NCI-H510A treated with DMSO at 0.1 percent for 48 hours (cell line): ENCODE results near the gene ACTC1.
"Not testable (repeated sequence)": the region's sequence is repeated elsewhere in the genome, so short reads cannot be mapped to it uniquely, and the experiment has no call there.

Experiments
- DNase-seq: peaks from one replicate; lab custom pipeline; 2025; lab: John Stamatoyannopoulos, UW

Gene ACTC1

DNA sequence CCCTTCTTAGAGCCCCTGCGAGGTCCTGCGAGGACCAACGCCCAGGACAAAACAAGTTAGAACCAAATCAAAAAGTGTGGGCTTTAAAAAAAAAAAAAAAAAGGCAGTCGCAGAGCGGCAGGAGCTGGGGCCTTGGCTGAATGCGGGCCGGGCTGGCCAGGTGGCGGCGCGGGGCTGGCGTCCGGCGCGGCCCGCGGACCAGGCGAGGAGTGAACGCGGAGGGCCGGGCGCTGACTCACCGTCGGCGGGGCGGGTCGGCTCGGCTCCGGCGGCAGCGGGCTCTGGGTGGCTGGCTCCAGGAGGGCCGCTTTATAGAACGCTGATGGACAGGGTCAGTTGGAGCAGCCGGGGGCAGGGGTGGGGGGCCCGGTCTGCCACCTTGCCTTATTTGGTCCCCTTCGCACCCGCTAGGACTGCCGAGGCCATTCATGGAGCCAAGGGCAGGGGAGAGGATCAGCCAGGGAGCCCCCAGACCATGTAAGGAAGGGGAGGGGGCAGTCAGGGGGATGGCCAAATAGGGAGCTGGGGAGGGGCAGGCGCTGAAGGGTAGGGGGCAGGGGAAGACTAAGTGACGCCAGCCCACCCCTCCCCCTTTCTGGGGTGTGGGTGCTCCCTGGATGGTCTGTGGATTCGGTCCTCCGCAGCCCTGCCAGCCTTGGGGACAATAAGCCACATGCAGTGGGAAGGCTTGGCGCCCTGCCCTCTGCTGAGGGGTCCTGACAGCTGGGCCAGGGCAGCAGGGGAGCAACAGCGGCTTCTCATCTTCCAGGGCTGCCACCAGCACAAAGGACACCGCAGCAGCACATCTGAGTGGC is at the start of gene ACTC1:
ACTC1 (minus strand) TSS at position 283 of the 815 bp plus-strand sequence. CDS start 741 bp downstream, outside the sequence.
- DNase-seq: no peak

DNA sequence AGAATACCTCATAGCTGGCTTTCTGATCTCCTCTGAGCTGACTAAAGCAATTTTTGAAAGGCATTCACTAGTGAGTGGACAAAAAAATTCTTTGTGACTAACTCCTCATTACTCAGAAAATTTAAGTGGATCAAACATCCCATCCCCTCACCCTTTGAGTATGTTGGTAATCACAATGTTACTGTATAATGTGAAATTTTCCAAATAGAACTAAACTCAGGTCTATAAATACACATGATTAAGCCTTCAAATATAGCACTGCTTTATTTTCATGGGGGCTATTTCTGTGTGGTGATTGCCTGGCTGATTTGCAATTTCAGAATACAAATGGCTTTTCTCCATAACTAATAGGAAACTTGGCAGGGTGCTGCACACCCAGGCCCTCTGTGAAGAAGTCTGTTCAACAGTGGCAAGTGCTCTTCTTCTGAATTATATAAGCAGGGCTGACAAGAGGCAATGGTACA is 45.9 kb upstream of the ACTC1 start:
- no peak for DNase-seq

DNA sequence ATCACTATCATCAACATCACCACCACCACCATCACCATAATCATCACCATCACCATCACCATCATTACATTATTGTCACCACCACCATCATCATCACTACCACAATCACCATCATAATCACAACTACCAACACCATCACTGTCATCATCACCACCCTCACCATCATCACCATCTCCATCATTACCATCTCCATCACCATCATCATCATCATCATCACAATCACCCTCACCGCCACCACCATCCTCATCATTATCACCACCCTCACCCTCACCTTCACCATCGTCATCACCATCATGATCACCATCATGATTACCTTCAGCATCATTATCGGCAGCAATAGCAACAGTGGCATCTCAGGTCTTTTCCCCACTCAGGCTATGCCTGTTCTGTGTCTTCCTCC is 42.9 kb upstream of the ACTC1 start:
- no peak for DNase-seq

DNA sequence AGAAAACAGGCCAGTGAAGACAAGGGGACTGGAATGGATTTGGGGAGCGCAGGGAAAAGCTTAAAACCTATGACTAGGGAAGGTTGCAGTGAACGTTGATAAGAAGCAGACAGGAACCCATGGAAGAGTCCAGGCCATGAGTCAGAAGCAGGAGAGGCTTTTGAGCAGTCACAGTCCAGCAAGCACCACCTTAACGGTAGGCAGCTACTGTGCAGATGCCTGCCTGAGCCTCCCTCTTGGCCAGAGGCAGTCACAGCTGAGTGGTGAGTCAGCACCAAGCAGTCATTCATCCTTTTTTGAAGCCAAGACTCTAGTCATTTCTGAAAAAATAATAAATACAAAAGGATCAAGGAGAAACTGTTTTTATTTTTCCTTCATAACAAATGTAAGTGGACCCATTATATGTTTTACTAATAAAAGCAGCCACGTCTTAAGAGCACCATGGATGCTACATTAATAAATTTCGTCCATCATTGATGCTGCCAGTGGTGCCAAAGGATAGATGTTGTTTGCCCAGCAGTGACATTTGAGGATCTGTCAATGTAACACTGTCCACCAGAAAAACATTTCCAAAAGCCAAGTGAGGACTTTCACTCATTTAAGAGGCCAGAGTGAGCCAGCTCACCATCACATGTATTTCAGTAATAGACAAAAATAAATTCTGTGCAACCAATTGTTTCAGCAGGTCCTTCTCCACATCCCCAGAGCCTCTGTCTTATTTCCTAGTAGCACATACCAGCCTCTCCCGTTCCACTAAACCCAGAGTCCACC is 42.1 kb upstream of the ACTC1 start:
- DNase-seq: peak; percentile 2

DNA sequence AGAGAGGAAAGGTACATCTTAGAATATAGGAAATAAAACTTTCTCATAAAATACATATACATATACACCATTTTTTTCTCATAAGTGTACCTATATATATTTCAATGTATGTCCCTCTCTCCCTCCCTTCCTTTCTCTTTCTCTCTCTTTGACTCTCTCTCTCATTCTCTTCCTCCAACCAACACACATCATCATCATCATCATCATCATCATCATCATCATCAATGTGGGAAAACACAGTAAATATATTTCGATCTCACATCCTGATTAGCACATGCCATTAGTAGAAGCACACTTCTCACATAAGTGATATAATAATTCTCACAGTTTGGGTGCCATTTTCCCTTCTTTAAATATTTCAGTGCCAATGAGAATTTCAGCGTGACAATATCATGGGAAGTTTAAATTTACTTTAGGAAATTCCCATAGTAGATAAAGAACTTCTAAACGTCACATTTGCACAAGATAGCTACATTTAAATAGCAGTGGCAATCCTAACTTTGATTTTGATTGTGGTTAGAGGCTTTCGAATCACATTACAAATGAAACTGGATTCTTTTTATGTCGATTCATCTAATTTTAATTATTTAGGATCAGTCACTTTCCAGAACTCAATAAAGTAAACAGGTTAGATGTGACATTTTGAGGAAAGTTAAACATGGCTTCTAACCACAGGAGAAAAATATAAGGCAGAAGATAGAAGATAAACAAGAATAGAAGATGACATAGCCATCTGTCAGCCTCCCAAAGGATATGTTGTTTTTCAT is 33.0 kb upstream of the ACTC1 start:
- DNase-seq: no peak

DNA sequence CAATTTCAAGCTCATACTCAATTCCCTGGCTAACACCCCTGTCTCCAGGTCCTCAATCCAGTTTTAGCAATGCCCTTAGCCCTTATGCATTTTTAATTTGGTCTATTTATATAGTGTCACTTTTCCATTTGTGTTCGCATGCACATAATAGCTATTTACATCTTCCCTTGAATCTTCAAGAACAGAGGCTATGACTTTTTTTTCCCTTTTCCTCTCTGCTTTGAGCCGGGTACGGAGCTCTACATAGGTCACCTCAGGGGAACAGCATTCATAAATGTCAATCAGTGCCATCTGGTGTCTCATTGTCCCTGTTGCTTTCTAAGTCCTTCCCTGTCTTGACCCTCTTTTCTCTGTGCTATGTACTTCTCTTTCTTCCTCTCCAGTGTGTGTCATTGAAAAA is 26.5 kb upstream of the ACTC1 start:
- no peak for DNase-seq

DNA sequence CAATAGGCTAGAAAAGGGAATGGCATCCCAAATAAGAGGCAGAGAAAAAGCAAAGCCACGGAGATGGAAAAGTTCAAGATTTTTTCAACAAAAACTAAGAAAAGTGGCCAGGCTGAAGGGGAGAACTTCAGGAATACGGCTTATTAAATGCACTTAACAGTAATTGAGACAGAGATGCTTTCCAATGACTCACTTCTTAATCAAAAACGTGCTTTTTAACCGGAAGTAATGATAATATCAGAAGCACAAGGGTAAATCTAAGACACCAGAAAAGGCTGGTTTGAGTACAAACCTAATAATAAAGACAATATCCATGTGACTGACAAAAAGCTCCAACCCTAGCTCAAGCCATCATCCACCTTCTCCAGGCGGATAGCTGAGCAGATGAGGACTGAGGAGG is 24.8 kb upstream of the ACTC1 start:
- DNase-seq: no peak

DNA sequence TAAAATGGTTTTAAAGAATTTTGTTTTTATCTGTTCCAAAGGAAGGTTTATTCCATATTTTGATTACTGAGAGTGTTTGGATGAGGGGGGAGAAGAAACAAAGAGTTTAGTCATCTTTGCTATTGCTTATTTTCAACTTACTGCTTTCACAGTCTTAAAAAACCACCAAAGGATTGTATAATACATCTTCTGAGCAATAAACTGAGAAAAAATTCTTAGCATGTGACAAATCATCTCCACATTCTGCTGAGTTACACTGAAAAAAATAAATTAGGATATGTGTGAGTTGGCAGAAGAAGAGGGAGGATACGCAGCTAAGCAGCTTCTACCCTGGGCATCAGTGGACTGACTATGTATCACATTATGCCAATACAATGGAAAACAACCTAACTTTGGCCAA is 23.2 kb upstream of the ACTC1 start:
- no peak for DNase-seq

DNA sequence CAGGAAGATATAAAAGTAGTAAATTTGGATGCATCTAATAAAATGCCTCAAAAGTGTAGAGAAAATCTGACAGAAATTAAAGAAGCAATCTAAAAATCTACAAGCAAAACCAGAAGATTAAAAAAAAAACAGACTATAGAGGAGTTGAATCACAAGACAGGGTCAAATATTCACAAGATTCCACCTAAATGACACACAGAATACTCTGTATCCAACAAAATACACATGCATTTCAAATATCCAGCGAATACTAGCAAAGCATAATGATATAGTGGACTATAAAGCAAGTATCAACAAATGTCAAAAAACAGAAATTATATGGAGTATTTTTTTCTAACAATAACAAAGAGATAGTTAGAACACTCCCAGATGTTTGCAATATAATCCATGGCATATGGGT is 20.5 kb upstream of the ACTC1 start:
- DNase-seq: no peak

DNA sequence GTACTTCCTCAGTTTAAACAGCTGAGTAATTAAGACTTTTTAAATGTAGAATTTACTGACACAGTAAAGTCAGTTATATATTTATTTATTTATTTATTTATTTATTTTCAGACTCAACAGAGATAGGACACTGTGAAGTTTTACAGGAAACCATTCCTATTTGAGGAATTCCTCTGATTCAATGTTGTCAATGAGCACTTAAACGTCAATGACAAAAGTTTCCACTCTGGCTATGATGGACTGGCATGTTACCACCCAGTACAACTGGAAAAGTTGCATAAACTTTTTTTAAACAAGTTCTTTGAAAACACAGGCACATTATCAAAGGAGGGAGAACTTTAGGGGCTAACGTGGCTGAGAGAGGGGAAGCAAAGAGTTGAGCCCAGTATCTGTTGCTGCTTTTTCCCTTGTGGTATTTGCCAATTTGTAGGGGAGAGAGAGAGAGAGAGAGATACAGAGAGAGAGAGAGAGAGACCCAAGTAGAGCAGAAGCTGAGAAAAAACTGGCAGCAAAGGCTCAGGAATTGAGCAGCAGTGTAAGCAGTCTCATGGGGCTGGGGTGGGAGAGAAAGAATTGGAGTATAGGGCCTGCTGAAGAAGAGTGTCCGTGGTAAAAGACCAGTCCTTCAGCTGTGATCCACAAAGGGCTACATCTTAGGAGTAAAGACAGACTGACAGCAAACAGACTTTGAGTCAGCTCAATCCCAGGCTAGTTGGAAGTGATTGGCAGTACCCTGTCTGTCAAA is 18.3 kb upstream of the ACTC1 start:
- DNase-seq: no peak

DNA sequence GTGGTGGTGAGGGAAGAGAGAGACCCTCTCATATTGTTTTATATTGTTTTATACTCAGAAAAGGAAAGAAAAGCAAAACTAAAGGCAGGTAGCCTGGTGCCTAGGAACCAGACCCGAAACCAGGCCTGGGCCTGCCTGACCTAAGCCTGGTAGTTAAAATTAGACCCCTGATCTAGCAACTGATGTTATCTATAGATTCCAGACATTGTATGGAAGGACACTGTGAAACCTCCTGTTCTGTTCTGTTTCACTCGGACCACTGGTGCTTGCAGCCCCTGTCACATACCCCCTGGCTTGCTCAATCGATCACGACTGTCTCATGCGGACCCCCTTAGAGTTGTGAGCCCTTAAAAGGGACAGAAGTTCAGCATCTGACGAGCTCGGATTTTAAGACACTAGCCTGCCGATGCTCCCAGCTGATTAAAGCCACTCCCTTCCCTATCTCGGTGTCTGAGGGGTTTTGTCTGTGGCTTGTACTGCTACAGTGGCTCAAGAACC is 17.6 kb upstream of the ACTC1 start:
- not testable (repeated sequence) for DNase-seq

DNA sequence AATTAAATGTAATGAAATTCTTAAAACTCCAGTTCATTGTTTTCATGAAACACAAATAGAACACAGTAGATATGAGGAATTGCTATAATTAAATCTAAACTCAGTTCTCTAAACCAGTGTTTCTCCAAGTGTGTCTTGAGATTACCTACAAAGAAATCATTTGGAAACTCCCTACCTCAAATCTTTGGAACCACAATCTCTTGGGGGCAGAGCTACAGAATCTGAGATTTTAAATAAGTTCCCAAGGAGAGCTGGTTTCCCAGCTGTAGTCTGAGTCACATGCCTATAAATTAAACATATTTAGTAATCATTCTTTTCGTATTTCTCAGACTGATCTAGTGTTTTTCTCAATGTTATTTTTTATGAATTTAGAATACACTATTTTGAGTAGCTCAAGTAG is 17.0 kb upstream of the ACTC1 start:
- DNase-seq: no peak

DNA sequence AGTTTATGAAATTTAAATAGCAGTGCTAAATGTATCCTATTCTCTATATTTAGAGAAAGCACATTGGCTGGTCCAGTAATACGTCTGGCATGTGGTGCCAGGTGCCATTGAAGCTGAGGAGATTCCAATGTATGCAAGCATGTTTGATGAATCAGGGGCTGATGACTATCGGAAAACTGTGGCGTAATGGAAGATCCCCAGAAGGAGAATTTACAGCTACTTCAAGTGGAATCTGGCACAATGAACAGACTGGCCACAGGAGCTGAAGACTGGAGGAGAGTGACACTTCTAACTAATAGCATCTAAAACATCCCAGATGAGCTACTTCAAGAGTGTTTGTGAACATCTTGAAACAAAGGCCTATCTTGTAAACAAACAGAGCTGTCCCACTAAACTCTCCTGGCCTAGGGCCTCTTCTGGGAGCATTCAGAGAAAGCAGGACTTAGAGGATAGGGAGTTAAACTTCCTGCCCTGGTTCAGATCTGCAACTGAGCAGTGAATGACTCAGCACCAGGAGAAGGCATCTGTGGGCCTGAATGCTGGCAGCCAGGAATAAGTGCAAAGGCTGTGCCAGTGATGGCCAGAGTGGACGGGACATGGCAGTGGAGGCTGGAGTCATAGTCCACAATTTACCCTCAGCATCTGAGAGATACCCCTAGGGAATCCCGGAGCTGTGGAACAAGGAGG is 15.2 kb upstream of the ACTC1 start:
- DNase-seq: no peak

DNA sequence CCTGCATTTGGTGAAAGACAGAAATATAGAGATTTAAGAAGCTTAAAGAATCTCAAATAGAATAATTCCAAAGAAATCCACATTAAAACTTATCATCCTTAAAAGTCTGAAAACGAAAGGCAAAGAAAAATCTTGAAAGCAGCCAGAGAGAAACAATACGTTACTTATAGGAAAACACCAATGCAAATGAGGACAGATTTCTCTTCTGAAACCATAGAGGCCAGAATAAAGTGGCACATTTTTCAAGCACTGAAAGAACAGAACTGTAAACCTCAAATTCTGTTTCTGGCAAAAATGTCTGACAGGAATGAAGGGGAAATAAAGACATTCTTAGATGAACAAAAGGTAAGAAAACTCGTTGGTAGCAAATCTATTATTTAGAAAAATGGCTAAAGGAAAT is 13.8 kb upstream of the ACTC1 start:
- no peak for DNase-seq

DNA sequence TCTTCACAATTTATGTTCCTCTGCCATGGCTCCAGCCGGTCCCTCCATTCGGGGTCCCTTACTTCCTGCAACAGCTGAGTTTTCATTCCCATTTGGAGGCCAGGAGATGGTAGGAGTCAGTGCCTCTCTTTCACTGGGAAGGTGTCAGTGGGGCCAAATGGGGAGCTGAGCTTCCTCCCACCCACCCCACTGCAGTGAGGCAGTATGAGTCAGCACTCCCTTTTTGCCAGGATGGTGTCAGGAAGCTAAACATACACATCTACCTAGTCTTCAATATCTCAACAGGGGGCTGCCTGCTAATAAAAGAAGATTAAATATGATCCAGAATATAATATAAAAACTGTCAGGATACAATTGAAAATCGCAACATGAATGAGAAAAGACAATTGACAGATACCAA is 12.7 kb upstream of the ACTC1 start:
- no peak for DNase-seq

DNA sequence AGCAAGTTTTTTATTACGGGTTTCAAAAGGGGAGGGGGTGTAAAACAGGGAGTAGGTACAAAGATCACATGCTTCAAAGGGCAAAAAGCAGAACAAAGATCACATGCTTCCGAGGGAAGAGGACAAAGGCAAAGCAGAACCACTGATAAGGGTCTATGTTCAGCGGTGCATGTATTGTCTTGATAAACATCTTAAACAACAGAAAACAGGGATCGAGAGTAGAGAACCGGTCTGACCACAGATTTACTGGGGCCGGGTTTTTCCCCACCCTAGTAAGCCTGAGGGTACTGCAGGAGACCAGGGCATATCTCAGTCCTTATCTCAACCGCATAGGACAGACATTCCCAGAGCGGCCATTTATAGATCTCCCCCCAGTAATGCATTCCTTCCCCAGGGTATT is 11.9 kb upstream of the ACTC1 start:
- DNase-seq: not testable (repeated sequence)

DNA sequence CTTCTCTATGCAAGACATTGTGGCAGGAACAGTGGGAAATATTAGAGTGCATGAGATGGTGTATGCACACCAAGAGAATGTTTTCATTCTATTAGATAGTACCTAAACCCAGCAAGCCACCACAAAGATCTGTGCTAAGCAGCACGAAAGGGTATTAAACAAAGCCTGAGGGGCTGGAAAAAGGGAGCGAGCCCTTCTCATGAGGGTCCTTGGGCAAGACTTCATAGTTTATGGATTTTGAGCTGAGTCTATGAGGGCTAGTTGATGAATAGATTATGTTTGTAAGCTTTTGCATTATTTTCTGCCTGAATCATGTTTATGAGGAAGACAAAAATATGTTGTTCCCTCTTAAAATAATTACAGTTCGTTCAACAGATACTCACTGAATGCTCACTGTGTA is 9.4 kb upstream of the ACTC1 start:
- DNase-seq: no peak

DNA sequence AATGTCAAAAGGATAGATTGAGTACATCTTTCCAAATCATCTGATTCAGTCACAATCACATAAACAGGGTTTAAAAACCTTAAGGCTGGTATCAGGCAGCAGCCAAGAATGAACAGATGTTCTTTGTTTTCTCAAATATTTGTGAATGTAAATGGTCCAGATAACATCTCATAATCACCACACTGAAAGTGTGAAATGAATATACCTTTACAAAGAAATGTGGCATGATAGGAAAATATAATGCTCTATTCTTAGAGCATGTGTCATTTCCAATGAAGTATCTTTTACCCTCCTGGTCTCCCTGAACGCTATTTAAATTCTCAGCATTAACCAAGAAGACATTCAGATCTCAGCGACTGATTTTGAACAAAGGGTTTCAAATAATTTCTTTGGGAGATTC is 8.8 kb upstream of the ACTC1 start:
- DNase-seq: no peak

DNA sequence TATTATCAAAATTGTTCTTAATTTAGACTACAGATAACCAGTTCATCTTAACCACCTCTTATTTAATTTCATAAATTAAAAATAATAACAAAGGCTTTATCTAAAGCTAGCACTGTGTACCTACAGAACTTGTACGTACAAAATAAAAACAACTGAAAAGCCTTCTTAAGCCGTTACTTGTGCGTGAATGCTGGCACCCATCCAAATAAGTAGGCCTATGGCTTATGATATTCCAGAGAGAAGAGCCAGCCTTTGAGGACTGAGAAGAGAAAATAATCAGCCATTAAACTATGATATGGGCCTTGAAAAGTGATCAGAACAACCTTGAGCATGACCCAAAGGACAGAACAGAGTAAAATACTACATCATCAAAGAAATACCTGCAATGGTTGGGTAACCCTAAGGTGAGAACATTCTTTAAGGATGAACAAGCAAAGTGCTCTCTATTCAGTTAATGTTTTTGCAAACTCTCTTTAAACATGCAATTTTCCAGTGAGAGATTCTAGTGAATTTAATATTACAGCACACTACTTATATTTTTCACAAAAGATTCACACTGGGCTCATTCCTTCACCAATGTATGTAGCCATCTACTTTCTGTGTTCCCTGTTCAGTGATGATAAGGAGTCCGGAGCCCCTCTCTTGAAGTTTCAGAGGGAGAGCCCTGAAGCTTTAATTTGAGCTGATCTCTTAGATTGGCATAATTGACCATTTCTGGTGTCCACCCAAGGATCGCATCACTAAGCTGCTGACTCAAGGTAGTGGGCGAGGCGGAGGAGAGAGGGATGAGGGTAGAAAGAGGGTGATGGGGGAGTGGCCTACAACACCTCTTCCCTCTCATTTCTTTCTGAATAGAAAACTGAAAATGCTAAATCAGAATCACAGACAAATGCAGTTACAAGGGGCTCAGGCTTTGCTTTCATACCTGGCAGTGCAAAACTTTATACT is 7.7 kb upstream of the ACTC1 start:
- DNase-seq: no peak

DNA sequence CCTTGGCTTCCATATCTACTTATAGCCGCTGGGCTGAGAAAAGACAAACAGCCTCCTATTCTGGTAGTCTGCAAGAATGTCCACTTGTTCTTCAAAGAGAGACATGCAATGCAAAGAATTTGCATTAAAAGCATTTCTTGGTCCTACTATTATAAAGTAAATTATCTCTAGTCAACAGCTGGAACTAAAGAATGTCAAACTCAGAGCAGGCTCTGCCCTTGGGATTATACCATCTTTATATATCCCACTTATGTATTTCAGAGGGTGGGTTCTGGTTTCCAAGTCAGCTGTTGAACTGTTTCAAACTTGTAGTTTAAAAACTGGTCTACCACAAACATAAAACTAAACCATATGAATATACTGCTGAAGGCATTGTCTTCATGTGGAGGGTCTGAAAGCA is 7.0 kb upstream of the ACTC1 start:
- no peak for DNase-seq
